ENCODE measurements around the gene IRF4. TPM values are rescaled to one million over a fixed set of nuclear protein-coding genes. Genes with fewer than 3 reads are reported as not detected.
"Not testable (repeated sequence)": the region's sequence is repeated elsewhere in the genome, so short reads cannot be mapped to it uniquely, and the experiment has no call there.

IRF4 gene
- polyA plus RNA-seq, 1 experiment = not detected

GRCh38 chr6:423055-423798 lies 31.7 kb downstream of the IRF4 start:
- DNase-seq (ENCODE audit: low read depth, low spot score) = no peak
- peak overlapping the region; percentile 92 for H3K27ac ChIP-seq (ENCODE audit: low read depth, low read length)
- no peak for TF ChIP-seq CTCF (IDR thresholded peaks at IDR 0.05; ENCODE audit: low read depth, low read length)
- ChIA-PET POLR2A (interaction anchor here (0.6 to 0.7 kb wide), 6 partner anchors 8 to 137 kb away, joined by 3 to 8 read pairs (median 6); no protein-coding TSS in a partner anchor), CTCF (interaction anchor here (0.6 to 1.0 kb wide), 6 partner anchors 11 to 982 kb away, joined by 3 to 5 read pairs (median 4); no protein-coding TSS in a partner anchor)
- peaks cover 25% of the 10 kb centered on the region for H3K9me3 ChIP-seq (ENCODE audit: control insufficient read depth, insufficient read depth, low read length)
- peaks cover 9% of the 10 kb centered on the region for H3K27me3 ChIP-seq (ENCODE audit: control insufficient read depth, insufficient read depth, low read length)
- H3K4me3 ChIP-seq (ENCODE audit: low read depth, low read length) = no peak overlapping the region

GRCh38 chr6:423799-424345 lies 32.3 kb downstream of the IRF4 start:
- no peak for DNase-seq (ENCODE audit: low read depth, low spot score)
- Histone ChIP-seq H3K4me3 (ENCODE audit: low read depth, low read length) (no peak overlapping the region), H3K27ac (ENCODE audit: low read depth, low read length) (no peak overlapping the region), H3K27me3 (ENCODE audit: control insufficient read depth, insufficient read depth, low read length) (peaks cover 9% of the 10 kb centered on the region), H3K9me3 (ENCODE audit: control insufficient read depth, insufficient read depth, low read length) (peaks cover 25% of the 10 kb centered on the region)
- no peak for TF ChIP-seq CTCF (IDR thresholded peaks at IDR 0.05; ENCODE audit: low read depth, low read length)
- ChIA-PET CTCF (no interaction called here), POLR2A (no interaction called here)

- ChIA-PET CTCF (no interaction called here), POLR2A (no interaction called here)
- DNase-seq (ENCODE audit: low read depth, low spot score) = no peak
- Histone ChIP-seq H3K27ac (ENCODE audit: low read depth, low read length) (no peak overlapping the region), H3K9me3 (ENCODE audit: control insufficient read depth, insufficient read depth, low read length) (peaks cover 25% of the 10 kb centered on the region), H3K4me3 (ENCODE audit: low read depth, low read length) (no peak overlapping the region), H3K27me3 (ENCODE audit: control insufficient read depth, insufficient read depth, low read length) (peaks cover 13% of the 10 kb centered on the region)
- no peak for TF ChIP-seq CTCF (IDR thresholded peaks at IDR 0.05; ENCODE audit: low read depth, low read length)
Observed at GRCh38 chr6:424741-425417, 33.3 kb downstream of the IRF4 start.

GRCh38 chr6:425418-425788 lies 33.9 kb downstream of the IRF4 start:
- peaks cover 24% of the 10 kb centered on the region for H3K9me3 ChIP-seq (ENCODE audit: control insufficient read depth, insufficient read depth, low read length)
- peaks cover 13% of the 10 kb centered on the region for H3K27me3 ChIP-seq (ENCODE audit: control insufficient read depth, insufficient read depth, low read length)
- CTCF ChIA-PET; POLR2A ChIA-PET; DNase-seq (ENCODE audit: low read depth, low spot score); H3K4me3 ChIP-seq (ENCODE audit: low read depth, low read length); H3K27ac ChIP-seq (ENCODE audit: low read depth, low read length): not testable (repeated sequence)

GRCh38 chr6:426198-426738 lies 34.7 kb downstream of the IRF4 start:
- H3K4me3 ChIP-seq (ENCODE audit: low read depth, low read length); POLR2A ChIA-PET; DNase-seq (ENCODE audit: low read depth, low spot score); H3K27me3 ChIP-seq (ENCODE audit: control insufficient read depth, insufficient read depth, low read length); CTCF ChIA-PET; H3K27ac ChIP-seq (ENCODE audit: low read depth, low read length): not testable (repeated sequence)
- peaks cover 22% of the 10 kb centered on the region for H3K9me3 ChIP-seq (ENCODE audit: control insufficient read depth, insufficient read depth, low read length)
